ENCODE results near the gene RNF181.

- TF ChIP-seq CTCF (IDR thresholded peaks at IDR 0.05; ENCODE audit: insufficient read depth, low read length) (no peak), REST (IDR thresholded peaks at IDR 0.05; ENCODE audit: insufficient replicate concordance, low read depth) (no peak), POLR2AphosphoS5 (IDR thresholded peaks at IDR 0.05; ENCODE audit: low read depth) (no peak), SPI1 (IDR thresholded peaks at IDR 0.05; ENCODE audit: borderline replicate concordance, low read depth) (no peak)
Observed at GRCh38 chr2:85597241-85597640, 1.7 kb downstream of the RNF181 start.
